HepG2 (cell line): ENCODE measurements around the gene CENPB. TPM values are rescaled to one million over a fixed set of nuclear protein-coding genes. Genes with fewer than 3 reads are reported as not detected.
A peak's percentile ranks its signal among the peaks of the same experiment; 100 is the strongest.

Experiments
- AGO1 ChIP-seq: fragments of 200-400 bp; formaldehyde crosslinking; IDR thresholded peaks from 2 replicates; pipeline ENCODE4 v1.6.1; 2017; ENCODE audit warnings: mild to moderate bottlenecking, low read depth, low read length, moderate library complexity; ENCODE audit not compliant: poor library complexity, severe bottlenecking
- ARID2 ChIP-seq: sonication (generic); formaldehyde crosslinking; IDR thresholded peaks from 2 replicates; pipeline ENCODE4 v1.8.1; 2022; ENCODE audit warnings: mild to moderate bottlenecking, missing genetic modification reagents, borderline replicate concordance
- ETV6 ChIP-seq: sonication (generic); formaldehyde crosslinking; conservative IDR thresholded peaks from 2 replicates; pipeline ENCODE4 v1.4.0; 2020; ENCODE audit warnings: missing genetic modification reagents
- SNAPC2 ChIP-seq: sonication (generic); formaldehyde crosslinking; IDR thresholded peaks from 2 replicates; pipeline ENCODE4 v1.8.1; 2022; ENCODE audit warnings: mild to moderate bottlenecking, missing genetic modification reagents
- ZNF510 ChIP-seq: sonication (generic); formaldehyde crosslinking; IDR thresholded peaks from 2 replicates; pipeline ENCODE4 v1.4.0; 2020; ENCODE audit warnings: low read depth, mild to moderate bottlenecking, missing genetic modification reagents
- ZNF713 ChIP-seq: sonication (generic); formaldehyde crosslinking; IDR thresholded peaks from 2 replicates; pipeline ENCODE4 v1.4.0; 2020; ENCODE audit warnings: mild to moderate bottlenecking, missing genetic modification reagents
- ZNF790 ChIP-seq: sonication (generic); formaldehyde crosslinking; IDR thresholded peaks from 2 replicates; pipeline ENCODE4 v1.8.0; 2022; ENCODE audit warnings: missing genetic modification reagents, mild to moderate bottlenecking, borderline replicate concordance
- polyA plus RNA-seq, 8 experiments: library from polyadenylated mRNA; depleted of rRNA in 3 of 8; stranded (reverse) in 7 of 8; unstranded in 1 of 8; fragments of >200 nt; fragmentation: Illumina TruSeq in 4 of 8; extraction: Trizol in 4 of 8; gene quantifications; 2 replicates each; pipeline versions ENCODE4 v1.2.1 to v1.2.3, GENCODE V29; 2011 to 2016; ENCODE audit warnings: low read depth in 4 of 8, missing spikeins in 1 of 8, mixed read lengths in 1 of 8; ENCODE audit not compliant: insufficient read depth in 1 of 8
- total RNA-seq, 5 experiments: library from RNA; depleted of rRNA; stranded (reverse); fragments of >200 nt; fragmentation: Illumina TruSeq; extraction: Trizol; gene quantifications; 2 replicates each; pipeline ENCODE4 v1.2.3, GENCODE V29; 2016; ENCODE audit warnings: low read depth in 1 of 5
- TF ChIP-seq, protein P1 (sequence below): sonication (generic); formaldehyde crosslinking; IDR thresholded peaks from 2 replicates; pipeline ENCODE4 v1.9.0; 2021; ENCODE audit warnings: mild to moderate bottlenecking, missing genetic modification reagents
- TF ChIP-seq, protein P2 (sequence below): sonication (generic); formaldehyde crosslinking; IDR thresholded peaks from 2 replicates; pipeline ENCODE4 v1.8.0; 2023; ENCODE audit warnings: mild to moderate bottlenecking, missing genetic modification reagents
- TF ChIP-seq, protein P3 (sequence below): sonication (generic); formaldehyde crosslinking; IDR thresholded peaks from 2 replicates; pipeline ENCODE4 v1.5.1; 2020; ENCODE audit warnings: mild to moderate bottlenecking, missing genetic modification reagents, borderline replicate concordance
- TF ChIP-seq, protein P4 (sequence below), 2 experiments: fragments of 450-650 bp in 1 of 2; sonication (generic) in 1 of 2; formaldehyde crosslinking in 1 of 2; IDR thresholded peaks; 2 replicates each; pipeline versions ENCODE4 v1.6.1 to v1.8.0; 2016 to 2022; ENCODE audit warnings: antibody characterized with exemption in 1 of 2, mild to moderate bottlenecking in 1 of 2, missing genetic modification reagents in 1 of 2

Gene CENPB
- total and polyA plus RNA-seq, 2 of the 13 experiments (the other 11 are each of a cell fraction or from before 2014, with no cell fraction given) = 10.4 to 54.5 TPM

DNA sequence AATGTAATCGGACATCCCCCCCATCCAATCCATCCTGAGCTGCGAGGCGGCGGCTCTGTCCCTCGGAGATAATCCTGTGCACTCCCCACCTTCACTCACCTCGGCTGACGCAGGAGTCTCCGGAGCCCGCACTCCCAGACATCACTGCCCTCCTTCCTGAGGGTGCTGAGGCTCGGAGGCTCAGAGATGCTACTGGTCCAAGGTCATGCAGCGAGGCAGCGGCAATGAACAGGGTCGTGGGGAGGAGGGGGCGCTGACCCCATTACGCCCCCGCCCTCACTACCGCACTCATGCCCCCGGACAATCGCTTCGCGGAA, 19.5 kb downstream of the CENPB start (continued):
- TF ChIP-seq, protein P1, sequence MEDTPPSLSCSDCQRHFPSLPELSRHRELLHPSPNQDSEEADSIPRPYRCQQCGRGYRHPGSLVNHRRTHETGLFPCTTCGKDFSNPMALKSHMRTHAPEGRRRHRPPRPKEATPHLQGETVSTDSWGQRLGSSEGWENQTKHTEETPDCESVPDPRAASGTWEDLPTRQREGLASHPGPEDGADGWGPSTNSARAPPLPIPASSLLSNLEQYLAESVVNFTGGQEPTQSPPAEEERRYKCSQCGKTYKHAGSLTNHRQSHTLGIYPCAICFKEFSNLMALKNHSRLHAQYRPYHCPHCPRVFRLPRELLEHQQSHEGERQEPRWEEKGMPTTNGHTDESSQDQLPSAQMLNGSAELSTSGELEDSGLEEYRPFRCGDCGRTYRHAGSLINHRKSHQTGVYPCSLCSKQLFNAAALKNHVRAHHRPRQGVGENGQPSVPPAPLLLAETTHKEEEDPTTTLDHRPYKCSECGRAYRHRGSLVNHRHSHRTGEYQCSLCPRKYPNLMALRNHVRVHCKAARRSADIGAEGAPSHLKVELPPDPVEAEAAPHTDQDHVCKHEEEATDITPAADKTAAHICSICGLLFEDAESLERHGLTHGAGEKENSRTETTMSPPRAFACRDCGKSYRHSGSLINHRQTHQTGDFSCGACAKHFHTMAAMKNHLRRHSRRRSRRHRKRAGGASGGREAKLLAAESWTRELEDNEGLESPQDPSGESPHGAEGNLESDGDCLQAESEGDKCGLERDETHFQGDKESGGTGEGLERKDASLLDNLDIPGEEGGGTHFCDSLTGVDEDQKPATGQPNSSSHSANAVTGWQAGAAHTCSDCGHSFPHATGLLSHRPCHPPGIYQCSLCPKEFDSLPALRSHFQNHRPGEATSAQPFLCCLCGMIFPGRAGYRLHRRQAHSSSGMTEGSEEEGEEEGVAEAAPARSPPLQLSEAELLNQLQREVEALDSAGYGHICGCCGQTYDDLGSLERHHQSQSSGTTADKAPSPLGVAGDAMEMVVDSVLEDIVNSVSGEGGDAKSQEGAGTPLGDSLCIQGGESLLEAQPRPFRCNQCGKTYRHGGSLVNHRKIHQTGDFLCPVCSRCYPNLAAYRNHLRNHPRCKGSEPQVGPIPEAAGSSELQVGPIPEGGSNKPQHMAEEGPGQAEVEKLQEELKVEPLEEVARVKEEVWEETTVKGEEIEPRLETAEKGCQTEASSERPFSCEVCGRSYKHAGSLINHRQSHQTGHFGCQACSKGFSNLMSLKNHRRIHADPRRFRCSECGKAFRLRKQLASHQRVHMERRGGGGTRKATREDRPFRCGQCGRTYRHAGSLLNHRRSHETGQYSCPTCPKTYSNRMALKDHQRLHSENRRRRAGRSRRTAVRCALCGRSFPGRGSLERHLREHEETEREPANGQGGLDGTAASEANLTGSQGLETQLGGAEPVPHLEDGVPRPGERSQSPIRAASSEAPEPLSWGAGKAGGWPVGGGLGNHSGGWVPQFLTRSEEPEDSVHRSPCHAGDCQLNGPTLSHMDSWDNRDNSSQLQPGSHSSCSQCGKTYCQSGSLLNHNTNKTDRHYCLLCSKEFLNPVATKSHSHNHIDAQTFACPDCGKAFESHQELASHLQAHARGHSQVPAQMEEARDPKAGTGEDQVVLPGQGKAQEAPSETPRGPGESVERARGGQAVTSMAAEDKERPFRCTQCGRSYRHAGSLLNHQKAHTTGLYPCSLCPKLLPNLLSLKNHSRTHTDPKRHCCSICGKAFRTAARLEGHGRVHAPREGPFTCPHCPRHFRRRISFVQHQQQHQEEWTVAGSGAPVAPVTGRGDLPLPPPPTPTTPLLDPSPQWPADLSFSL = 0 out of 2 replicates have a peak, but pooled peaks have one; percentile 12
- TF ChIP-seq ETV6 (CRISPR knock-in tag) (no peak), ARID2 (CRISPR knock-in tag) (no peak), SNAPC2 (peak; percentile 65; the same call in 1 of the 2 replicates), ZNF510 (no peak), ZNF790 (CRISPR knock-in tag) (peak; percentile 75; the same call in 1 of the 2 replicates), ZNF713 (CRISPR knock-in tag) (no peak), AGO1 (peak; percentile 16)
- TF ChIP-seq, protein P2, sequence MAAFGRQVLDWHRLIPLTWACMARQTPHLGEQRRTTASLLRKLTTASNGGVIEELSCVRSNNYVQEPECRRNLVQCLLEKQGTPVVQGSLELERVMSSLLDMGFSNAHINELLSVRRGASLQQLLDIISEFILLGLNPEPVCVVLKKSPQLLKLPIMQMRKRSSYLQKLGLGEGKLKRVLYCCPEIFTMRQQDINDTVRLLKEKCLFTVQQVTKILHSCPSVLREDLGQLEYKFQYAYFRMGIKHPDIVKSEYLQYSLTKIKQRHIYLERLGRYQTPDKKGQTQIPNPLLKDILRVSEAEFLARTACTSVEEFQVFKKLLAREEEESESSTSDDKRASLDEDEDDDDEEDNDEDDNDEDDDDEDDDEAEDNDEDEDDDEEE (CRISPR knock-in tag) = no peak; the same call in 1 of the 2 replicates
- TF ChIP-seq, protein P3, sequence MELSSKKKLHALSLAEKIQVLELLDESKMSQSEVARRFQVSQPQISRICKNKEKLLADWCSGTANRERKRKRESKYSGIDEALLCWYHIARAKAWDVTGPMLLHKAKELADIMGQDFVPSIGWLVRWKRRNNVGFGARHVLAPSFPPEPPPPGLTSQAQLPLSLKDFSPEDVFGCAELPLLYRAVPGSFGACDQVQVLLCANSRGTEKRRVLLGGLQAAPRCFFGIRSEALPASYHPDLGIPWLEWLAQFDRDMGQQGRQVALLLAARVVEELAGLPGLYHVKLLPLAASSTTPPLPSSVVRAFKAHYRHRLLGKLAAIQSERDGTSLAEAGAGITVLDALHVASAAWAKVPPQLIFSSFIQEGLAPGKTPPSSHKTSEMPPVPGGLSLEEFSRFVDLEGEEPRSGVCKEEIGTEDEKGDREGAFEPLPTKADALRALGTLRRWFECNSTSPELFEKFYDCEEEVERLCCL (CRISPR knock-in tag) = no peak
- TF ChIP-seq, protein P4, sequence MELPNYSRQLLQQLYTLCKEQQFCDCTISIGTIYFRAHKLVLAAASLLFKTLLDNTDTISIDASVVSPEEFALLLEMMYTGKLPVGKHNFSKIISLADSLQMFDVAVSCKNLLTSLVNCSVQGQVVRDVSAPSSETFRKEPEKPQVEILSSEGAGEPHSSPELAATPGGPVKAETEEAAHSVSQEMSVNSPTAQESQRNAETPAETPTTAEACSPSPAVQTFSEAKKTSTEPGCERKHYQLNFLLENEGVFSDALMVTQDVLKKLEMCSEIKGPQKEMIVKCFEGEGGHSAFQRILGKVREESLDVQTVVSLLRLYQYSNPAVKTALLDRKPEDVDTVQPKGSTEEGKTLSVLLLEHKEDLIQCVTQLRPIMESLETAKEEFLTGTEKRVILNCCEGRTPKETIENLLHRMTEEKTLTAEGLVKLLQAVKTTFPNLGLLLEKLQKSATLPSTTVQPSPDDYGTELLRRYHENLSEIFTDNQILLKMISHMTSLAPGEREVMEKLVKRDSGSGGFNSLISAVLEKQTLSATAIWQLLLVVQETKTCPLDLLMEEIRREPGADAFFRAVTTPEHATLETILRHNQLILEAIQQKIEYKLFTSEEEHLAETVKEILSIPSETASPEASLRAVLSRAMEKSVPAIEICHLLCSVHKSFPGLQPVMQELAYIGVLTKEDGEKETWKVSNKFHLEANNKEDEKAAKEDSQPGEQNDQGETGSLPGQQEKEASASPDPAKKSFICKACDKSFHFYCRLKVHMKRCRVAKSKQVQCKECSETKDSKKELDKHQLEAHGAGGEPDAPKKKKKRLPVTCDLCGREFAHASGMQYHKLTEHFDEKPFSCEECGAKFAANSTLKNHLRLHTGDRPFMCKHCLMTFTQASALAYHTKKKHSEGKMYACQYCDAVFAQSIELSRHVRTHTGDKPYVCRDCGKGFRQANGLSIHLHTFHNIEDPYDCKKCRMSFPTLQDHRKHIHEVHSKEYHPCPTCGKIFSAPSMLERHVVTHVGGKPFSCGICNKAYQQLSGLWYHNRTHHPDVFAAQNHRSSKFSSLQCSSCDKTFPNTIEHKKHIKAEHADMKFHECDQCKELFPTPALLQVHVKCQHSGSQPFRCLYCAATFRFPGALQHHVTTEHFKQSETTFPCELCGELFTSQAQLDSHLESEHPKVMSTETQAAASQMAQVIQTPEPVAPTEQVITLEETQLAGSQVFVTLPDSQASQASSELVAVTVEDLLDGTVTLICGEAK (IDR thresholded peaks at IDR 0.05) = no peak
- TF ChIP-seq, protein P4 (CRISPR knock-in tag; IDR thresholded peaks at IDR 0.05) = peak; percentile 46; the same call in 1 of the 2 replicates
